Measurements from ENCODE around the gene THPO. TPM values are rescaled to one million over a fixed set of nuclear protein-coding genes. Genes with fewer than 3 reads are reported as not detected.

THPO gene
- polyA plus RNA-seq, 1 donor (not counting 4 experiments of a cell fraction or from before 2014, with no cell fraction given), result not detected

- Histone ChIP-seq H4K20me1 (ENCODE audit: control insufficient read depth, extremely low read depth, insufficient read depth, low read length) (no peaks in the 10 kb centered on the region), H3K9ac (ENCODE audit: control insufficient read depth, extremely low read depth, insufficient read depth, low read length) (no peak overlapping the region), H3K4me3 (ENCODE audit: control insufficient read depth in 2 of 3, extremely low read depth in 1 of 3, insufficient read depth in 2 of 3, low read depth in 1 of 3, low read length in 3 of 3) (no peak overlapping the region), H3K27me3 (ENCODE audit: control insufficient read depth, extremely low read depth, insufficient read depth, low read length) (peaks cover 72% of the 10 kb centered on the region), H3K9me1 (ENCODE audit: control insufficient read depth, extremely low read depth, insufficient read depth, low read length) (no peaks in the 10 kb centered on the region), H3K9me3 (ENCODE audit: control insufficient read depth, low read depth, low read length) (no peaks in the 10 kb centered on the region), H3K4me1 (ENCODE audit: control insufficient read depth, extremely low read depth, insufficient read depth, low read length) (no peaks in the 10 kb centered on the region), H3K79me2 (ENCODE audit: control insufficient read depth, insufficient read depth, low read length) (no peaks in the 10 kb centered on the region), H3K36me3 (ENCODE audit: control insufficient read depth in 2 of 2, extremely low read depth in 1 of 2, insufficient read depth in 2 of 2, low read length in 2 of 2) (no peaks in the 10 kb centered on the region), H2AFZ (ENCODE audit: control insufficient read depth, low read length) (no peak overlapping the region), H3K4me2 (ENCODE audit: control insufficient read depth, extremely low read depth, insufficient read depth, low read depth, low read length) (no peak overlapping the region), H3K27ac (ENCODE audit: control insufficient read depth, insufficient read depth, low read length) (no peak overlapping the region)
- FAIRE-seq (no peak), DNase-seq (ENCODE audit: low read depth, low spot score) (no peak)
- TF ChIP-seq EZH2 (IDR thresholded peaks at IDR 0.05; ENCODE audit: low read length) (no peak), CTCF (optimal IDR thresholded peaks at IDR 0.05 in 1 of 3, IDR thresholded peaks at IDR 0.05 in 1 of 3, conservative IDR thresholded peaks at IDR 0.05 in 1 of 3; ENCODE audit: extremely low read depth in 1 of 3, insufficient read depth in 2 of 3, low read length in 3 of 3) (no peak)
- dilution Hi-C loops (cut with MboI; ENCODE audit: extremely low pct_ligation_motif_present, low sequenced_read_pairs), result no loop called here
Observed at GRCh38 chr3:184377374-184377773, 633 bp downstream of the THPO start.

GRCh38 chr3:184375747-184376461 is 2.1 kb downstream of the THPO start:
- DNase-seq (ENCODE audit: low read depth, low spot score), result no peak
- FAIRE-seq, result no peak
- Histone ChIP-seq H3K9me1 (ENCODE audit: control insufficient read depth, extremely low read depth, insufficient read depth, low read length) (no peaks in the 10 kb centered on the region), H3K79me2 (ENCODE audit: control insufficient read depth, insufficient read depth, low read length) (no peaks in the 10 kb centered on the region), H4K20me1 (ENCODE audit: control insufficient read depth, extremely low read depth, insufficient read depth, low read length) (no peaks in the 10 kb centered on the region), H3K4me2 (ENCODE audit: control insufficient read depth, extremely low read depth, insufficient read depth, low read depth, low read length) (no peak overlapping the region), H3K4me1 (ENCODE audit: control insufficient read depth, extremely low read depth, insufficient read depth, low read length) (peaks cover 3% of the 10 kb centered on the region), H3K4me3 (ENCODE audit: control insufficient read depth in 2 of 3, extremely low read depth in 1 of 3, insufficient read depth in 2 of 3, low read depth in 1 of 3, low read length in 3 of 3) (no peak overlapping the region), H3K9me3 (ENCODE audit: control insufficient read depth, low read depth, low read length) (no peaks in the 10 kb centered on the region), H3K27ac (ENCODE audit: control insufficient read depth, insufficient read depth, low read length) (no peak overlapping the region), H3K36me3 (ENCODE audit: control insufficient read depth in 2 of 2, extremely low read depth in 1 of 2, insufficient read depth in 2 of 2, low read length in 2 of 2) (no peaks in the 10 kb centered on the region), H3K9ac (ENCODE audit: control insufficient read depth, extremely low read depth, insufficient read depth, low read length) (no peak overlapping the region), H3K27me3 (ENCODE audit: control insufficient read depth, extremely low read depth, insufficient read depth, low read length) (peaks cover 58% of the 10 kb centered on the region), H2AFZ (ENCODE audit: control insufficient read depth, low read length) (no peak overlapping the region)
- dilution Hi-C loops (cut with MboI; ENCODE audit: extremely low pct_ligation_motif_present, low sequenced_read_pairs), result no loop called here
- TF ChIP-seq EZH2 (IDR thresholded peaks at IDR 0.05; ENCODE audit: low read length) (no peak), CTCF (optimal IDR thresholded peaks at IDR 0.05 in 1 of 3, IDR thresholded peaks at IDR 0.05 in 1 of 3, conservative IDR thresholded peaks at IDR 0.05 in 1 of 3; ENCODE audit: extremely low read depth in 1 of 3, insufficient read depth in 2 of 3, low read length in 3 of 3) (no peak)
